Common myeloid progenitor, CD34-positive (primary cell): Measurements from ENCODE around the gene PSTPIP1. TPM values are rescaled to one million over a fixed set of nuclear protein-coding genes. Genes with fewer than 3 reads are reported as not detected.

Source experiments
- CTCF ChIA-PET: fragments of 350-600 bp; sonication (Branson Sonifier 250); formaldehyde crosslinking; loops from one replicate; lab custom pipeline; 2021; ENCODE audit warnings: antibody characterized with exemption; lab: Charles Lee
- POLR2A ChIA-PET: fragments of 350-600 bp; sonication (Branson Sonifier 250); formaldehyde crosslinking; loops from one replicate; lab custom pipeline; 2021; ENCODE audit warnings: antibody characterized with exemption; lab: Charles Lee
- DNase-seq, 3 donors: peaks; one replicate each; pipeline versions ENCODE4 v3.0.0 to v3.0.0-alpha.2; 2013
- H3K27ac ChIP-seq, 2 experiments: 1 replicate in 1 of 2; 2 replicates in 1 of 2; pipeline ENCODE4 v1.7.0; 2013; ENCODE audit warnings: inconsistent platforms in 2 of 2, low read length in 2 of 2, mild to moderate bottlenecking in 2 of 2, low read depth in 1 of 2, moderate library complexity in 1 of 2; ENCODE audit not compliant: severe bottlenecking in 2 of 2, insufficient read depth in 1 of 2, poor library complexity in 1 of 2
- H3K27me3 ChIP-seq, 5 experiments: replicated peaks in 2 of 5; 1 replicate in 3 of 5; 2 replicates in 2 of 5; pipeline versions ENCODE4 v1.6.1 to v1.7.0; 2013; ENCODE audit warnings: low read length in 4 of 5, mild to moderate bottlenecking in 2 of 5, moderate library complexity in 2 of 5, inconsistent platforms in 1 of 5; ENCODE audit not compliant: insufficient read depth in 5 of 5, control insufficient read depth in 4 of 5
- H3K36me3 ChIP-seq, 4 experiments: 1 replicate in 2 of 4; 2 replicates in 2 of 4; pipeline versions ENCODE4 v1.6.1 to v1.7.0; 2013; ENCODE audit warnings: low read length in 3 of 4, control low read depth in 1 of 4, mild to moderate bottlenecking in 1 of 4; ENCODE audit not compliant: control insufficient read depth in 4 of 4, insufficient read depth in 4 of 4
- H3K4me1 ChIP-seq, 4 experiments: 1 replicate in 3 of 4; 2 replicates in 1 of 4; pipeline versions ENCODE4 v1.6.1 to v1.7.1; 2013; ENCODE audit warnings: low read length in 3 of 4, mild to moderate bottlenecking in 3 of 4, control low read depth in 1 of 4, inconsistent platforms in 1 of 4, moderate library complexity in 1 of 4; ENCODE audit not compliant: control insufficient read depth in 4 of 4, insufficient read depth in 4 of 4; ENCODE audit errors: control extremely low read depth in 1 of 4
- H3K4me3 ChIP-seq, 7 experiments: 1 replicate in 4 of 7; 2 replicates in 3 of 7; pipeline versions ENCODE4 v1.5.1 to v1.7.0; 2013; ENCODE audit warnings: mild to moderate bottlenecking in 7 of 7, low read length in 6 of 7, moderate library complexity in 6 of 7, inconsistent platforms in 2 of 7, low read depth in 2 of 7, control low read depth in 1 of 7; ENCODE audit not compliant: insufficient read depth in 4 of 7, control insufficient read depth in 1 of 7; ENCODE audit errors: extremely low read depth in 1 of 7
- H3K9me3 ChIP-seq, 5 experiments: 1 replicate in 4 of 5; 2 replicates in 1 of 5; pipeline versions ENCODE4 v1.6.1 to v1.7.1; 2013; ENCODE audit warnings: low read length in 4 of 5, mild to moderate bottlenecking in 2 of 5, inconsistent platforms in 1 of 5, low read depth in 1 of 5, moderate library complexity in 1 of 5; ENCODE audit not compliant: control insufficient read depth in 4 of 5, insufficient read depth in 2 of 5; ENCODE audit errors: control extremely low read depth in 1 of 5
- WGBS: methylation state at CpG from one replicate; pipeline ENCODE4 v1.1.5; 2013; ENCODE audit not compliant: insufficient coverage; 5-methylcytosine and 5-hydroxymethylcytosine counted together
- polyA plus RNA-seq: library from polyadenylated mRNA; unstranded; fragments of 120-200 nt; gene quantifications from one replicate; pipeline ENCODE4 v1.2.1, GENCODE V29; 2013

The PSTPIP1 gene
- polyA plus RNA-seq = 11.2 TPM

- Histone ChIP-seq H3K36me3 (peaks cover 0 to 4% (median 0%) of the 10 kb centered on the region in 4 experiments), H3K27me3 (no peaks in the 10 kb centered on the region), H3K9me3 (no peaks in the 10 kb centered on the region), H3K4me3 (peak within 1 kb of the TSS; percentile 20 to 76 (median 61)), H3K27ac (peak within 1 kb of the TSS in 1 of 2 experiments; percentile 50), H3K4me1 (peaks cover 3 to 77% (median 37%) of the 10 kb centered on the region in 4 experiments)
- WGBS = 4% methylated on average over 24 of the region's 28 CpGs
- DNase-seq = peak; percentile 36 to 86 (median 76)
- ChIA-PET POLR2A (interaction anchor here (1.0 kb wide), 1 partner anchor 22 kb away, joined by 4 read pairs; no protein-coding TSS in a partner anchor), CTCF (interaction anchor here (1.0 to 3.5 kb wide), 8 partner anchors 11 to 192 kb away, joined by 3 to 16 read pairs (median 6); no protein-coding TSS in a partner anchor)
Measured at GRCh38 chr15:76994971-76995945, at the start of gene PSTPIP1. TSS of gene PSTPIP1 (plus strand) at chr15:76995126. CDS start at chr15:76995574, 448 bp downstream.

GRCh38 chr15:76945494-76946093 is 49.3 kb upstream of the PSTPIP1 start:
- Histone ChIP-seq H3K27ac (no peak overlapping the region), H3K27me3 (no peaks in the 10 kb centered on the region), H3K36me3 (peaks cover 7 to 42% (median 27%) of the 10 kb centered on the region in 4 experiments), H3K4me3 (no peak overlapping the region), H3K9me3 (no peaks in the 10 kb centered on the region), H3K4me1 (peaks cover 0 to 12% (median 3%) of the 10 kb centered on the region in 4 experiments)
- CTCF ChIA-PET = interaction anchor here (1.1 to 1.4 kb wide), 5 partner anchors 28 to 159 kb away, joined by 3 to 5 read pairs (median 3); no protein-coding TSS in a partner anchor
- no peak for DNase-seq
- POLR2A ChIA-PET = no interaction called here
- WGBS = 100% methylated on average over 1 of the region's 2 CpGs

DNA sequence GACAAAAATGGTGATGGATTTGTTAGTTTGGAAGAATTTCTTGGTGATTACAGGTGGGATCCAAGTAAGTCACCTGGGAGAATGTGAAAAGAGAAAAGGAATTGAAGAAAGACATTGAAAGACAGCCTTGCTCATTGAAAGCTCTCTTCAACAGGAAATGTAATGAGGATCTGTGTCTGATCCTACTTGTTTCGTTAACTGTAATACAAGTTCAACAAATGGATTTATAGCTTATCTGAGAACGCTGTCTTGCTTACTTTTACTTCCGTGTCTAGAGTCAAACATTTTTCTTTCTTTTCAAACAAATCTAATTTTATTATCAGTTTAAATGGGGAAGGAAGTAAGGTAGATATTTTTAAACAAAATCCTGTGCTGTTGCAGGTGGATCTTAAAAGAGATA is 47.5 kb upstream of the PSTPIP1 start:
- WGBS = 80% methylated on average over 1 of the region's 3 CpGs
- ChIA-PET POLR2A (no interaction called here), CTCF (interaction anchor here (1.0 kb wide), 1 partner anchor 42 kb away, joined by 3 read pairs; no protein-coding TSS in a partner anchor)
- DNase-seq = no peak
- no peak overlapping the region for H3K27ac ChIP-seq
- H3K9me3 ChIP-seq = no peaks in the 10 kb centered on the region
- peaks cover 0 to 12% (median 3%) of the 10 kb centered on the region in 4 experiments for H3K4me1 ChIP-seq
- no peaks in the 10 kb centered on the region for H3K27me3 ChIP-seq
- no peak overlapping the region for H3K4me3 ChIP-seq
- peaks cover 7 to 49% (median 31%) of the 10 kb centered on the region in 4 experiments for H3K36me3 ChIP-seq

DNA sequence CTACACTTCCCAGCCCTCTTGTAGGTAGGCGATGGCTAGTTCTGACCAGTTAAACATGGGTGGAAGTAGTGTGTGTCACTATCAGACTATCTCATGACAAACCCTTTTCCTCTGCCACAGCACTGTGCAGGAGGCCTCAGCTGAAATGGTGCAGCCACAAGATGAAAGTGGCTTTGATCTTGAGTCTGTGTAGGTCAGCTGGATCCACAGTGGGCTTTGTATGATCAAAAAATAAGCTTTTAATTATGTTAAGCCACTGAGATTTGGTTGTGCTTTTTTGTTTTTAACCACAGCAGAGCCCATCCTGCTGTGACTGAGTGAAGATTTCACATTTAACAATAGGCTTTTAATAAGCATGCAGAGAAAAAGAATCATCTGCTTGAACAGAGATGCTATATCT is 43.7 kb upstream of the PSTPIP1 start:
- Histone ChIP-seq H3K9me3 (no peaks in the 10 kb centered on the region), H3K27me3 (no peaks in the 10 kb centered on the region), H3K36me3 (peaks cover 2 to 34% (median 18%) of the 10 kb centered on the region in 4 experiments), H3K4me1 (peaks cover 0 to 12% (median 3%) of the 10 kb centered on the region in 4 experiments), H3K27ac (no peak overlapping the region), H3K4me3 (no peak overlapping the region)
- ChIA-PET POLR2A (no interaction called here), CTCF (interaction anchor here (1.3 to 1.4 kb wide), 2 partner anchors 9 to 10 kb away, joined by 3 read pairs; no protein-coding TSS in a partner anchor)
- DNase-seq = no peak
- WGBS = no CpG with 5 or more reads among the region's 1 CpG

DNA sequence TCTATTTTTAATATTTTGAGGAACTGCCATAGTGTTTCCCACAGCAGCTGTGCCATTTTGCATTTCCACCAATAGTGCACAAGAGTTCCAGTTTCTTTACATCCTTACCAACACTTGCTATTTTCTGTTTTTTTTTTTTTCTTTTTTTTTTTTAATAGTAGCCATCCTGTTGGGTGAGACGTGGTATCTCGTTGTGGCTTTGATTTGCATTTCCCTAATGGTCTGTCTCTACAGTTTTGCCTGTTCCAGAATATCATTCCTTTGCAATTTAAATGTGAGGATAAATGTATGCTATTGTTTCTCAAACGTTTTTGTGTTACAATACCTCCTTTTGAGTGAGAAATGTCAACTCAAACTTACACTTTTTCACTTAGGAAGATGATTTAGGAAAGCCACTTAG is 41.0 kb upstream of the PSTPIP1 start:
- H3K9me3 ChIP-seq = no peaks in the 10 kb centered on the region
- POLR2A ChIA-PET = no interaction called here
- H3K36me3 ChIP-seq = peaks cover 0 to 18% (median 7%) of the 10 kb centered on the region in 4 experiments
- H3K27ac ChIP-seq = no peak overlapping the region
- DNase-seq = no peak
- no peaks in the 10 kb centered on the region for H3K4me1 ChIP-seq
- CTCF ChIA-PET = interaction anchor here (1.6 kb wide), 1 partner anchor 19 kb away, joined by 3 read pairs; no protein-coding TSS in a partner anchor
- H3K4me3 ChIP-seq = no peak overlapping the region
- WGBS = no CpG with 5 or more reads among the region's 3 CpGs
- H3K27me3 ChIP-seq = no peaks in the 10 kb centered on the region

- CTCF ChIA-PET = interaction anchor here (1.6 to 1.8 kb wide), 2 partner anchors 13 to 19 kb away, joined by 3 to 7 read pairs; no protein-coding TSS in a partner anchor
Measured at GRCh38 chr15:76954744-76955143, 40.2 kb upstream of the PSTPIP1 start.

More at GRCh38 chr15:76954744-76955143, 40.2 kb upstream of the PSTPIP1 start:
- POLR2A ChIA-PET = no interaction called here
- no CpG with 5 or more reads among the region's 2 CpGs for WGBS
- Histone ChIP-seq H3K4me3 (no peak overlapping the region), H3K36me3 (peaks cover 0 to 12% (median 5%) of the 10 kb centered on the region in 4 experiments), H3K27ac (no peak overlapping the region), H3K4me1 (no peaks in the 10 kb centered on the region), H3K27me3 (no peaks in the 10 kb centered on the region), H3K9me3 (no peaks in the 10 kb centered on the region)
- DNase-seq = no peak
